ENCODE measurements around the gene STXBP3. TPM values are rescaled to one million over a fixed set of nuclear protein-coding genes. Genes with fewer than 3 reads are reported as not detected.

STXBP3 gene
- total RNA-seq, 4 donors from 2014 or later = 18.4 to 39.4 (median 24.3) TPM

- Histone ChIP-seq H3K4me3 (no peak overlapping the region), H3K27me3 (no peaks in the 10 kb centered on the region), H3K4me1 (peaks cover 26 to 30% of the 10 kb centered on the region in 2 donors), H3K27ac (no peak overlapping the region), H3K36me3 (no peaks in the 10 kb centered on the region), H3K9me3 (no peaks in the 10 kb centered on the region)
- ATAC-seq = no peak
- in situ Hi-C loops (cut with MboI; ENCODE audit: low sequenced_read_pairs in 4 of 4) (loop anchor here in 3 of 4 donors (5.0 kb wide), 2 partner anchors 59 to 64 kb away; no protein-coding TSS in a partner anchor), intact Hi-C loops (cut with DNase I; ENCODE audit: low total_unique reads) (no loop called here)
- no peak for DNase-seq
- TF ChIP-seq POLR2A (IDR thresholded peaks at IDR 0.05) (no peak), CTCF (IDR thresholded peaks at IDR 0.05 in 4 of 5, conservative IDR thresholded peaks at IDR 0.05 in 1 of 5) (no peak)
These were observed 86.5 kb downstream of the STXBP3 start for GRCh38 chr1:108832929-108833328.

- no peaks in the 10 kb centered on the region for H3K36me3 ChIP-seq
- ATAC-seq = peak in 1 of 2 donors; percentile 41
- H3K4me3 ChIP-seq = no peak overlapping the region
- no peak overlapping the region for H3K27ac ChIP-seq
- no peak for DNase-seq
- H3K27me3 ChIP-seq = no peaks in the 10 kb centered on the region
- no peaks in the 10 kb centered on the region for H3K9me3 ChIP-seq
- no peak for TF ChIP-seq CTCF (IDR thresholded peaks at IDR 0.05 in 4 of 5, conservative IDR thresholded peaks at IDR 0.05 in 1 of 5)
- no peak for TF ChIP-seq POLR2A (IDR thresholded peaks at IDR 0.05)
- H3K4me1 ChIP-seq = peaks cover 0 to 5% of the 10 kb centered on the region in 2 donors
- intact Hi-C loops (cut with DNase I; ENCODE audit: low total_unique reads) = no loop called here
- in situ Hi-C loops (cut with MboI; ENCODE audit: low sequenced_read_pairs in 4 of 4) = no loop called here
These were observed 95.2 kb downstream of the STXBP3 start for GRCh38 chr1:108841703-108842102.

- no peak overlapping the region for H3K4me3 ChIP-seq
- no peaks in the 10 kb centered on the region for H3K27me3 ChIP-seq
- H3K4me1 ChIP-seq = peaks cover 0 to 6% of the 10 kb centered on the region in 2 donors
- H3K9me3 ChIP-seq = no peaks in the 10 kb centered on the region
- DNase-seq = no peak
- no peak overlapping the region for H3K27ac ChIP-seq
- no peak for ATAC-seq
- intact Hi-C loops (cut with DNase I; ENCODE audit: low total_unique reads) (no loop called here), in situ Hi-C loops (cut with MboI; ENCODE audit: low sequenced_read_pairs in 4 of 4) (no loop called here)
- TF ChIP-seq POLR2A (IDR thresholded peaks at IDR 0.05) = no peak
- TF ChIP-seq CTCF (IDR thresholded peaks at IDR 0.05 in 4 of 5, conservative IDR thresholded peaks at IDR 0.05 in 1 of 5) = no peak
- no peaks in the 10 kb centered on the region for H3K36me3 ChIP-seq
These were observed 96.2 kb downstream of the STXBP3 start for GRCh38 chr1:108842525-108843181.

- intact Hi-C loops (cut with DNase I; ENCODE audit: low total_unique reads) (no loop called here), in situ Hi-C loops (cut with MboI; ENCODE audit: low sequenced_read_pairs in 4 of 4) (no loop called here)
- H3K4me1 ChIP-seq = peaks cover 0 to 11% of the 10 kb centered on the region in 2 donors
- no peak for DNase-seq
- ATAC-seq = no peak
- TF ChIP-seq CTCF (IDR thresholded peaks at IDR 0.05 in 4 of 5, conservative IDR thresholded peaks at IDR 0.05 in 1 of 5) (no peak), POLR2A (IDR thresholded peaks at IDR 0.05) (no peak)
- no peaks in the 10 kb centered on the region for H3K36me3 ChIP-seq
- H3K4me3 ChIP-seq = no peak overlapping the region
- no peaks in the 10 kb centered on the region for H3K27me3 ChIP-seq
- no peaks in the 10 kb centered on the region for H3K9me3 ChIP-seq
- no peak overlapping the region for H3K27ac ChIP-seq
These were observed 97.1 kb downstream of the STXBP3 start for GRCh38 chr1:108843390-108844137.
